MCF 10A (cell line): Measurements from ENCODE around the gene HAPLN2. TPM values are rescaled to one million over a fixed set of nuclear protein-coding genes. Genes with fewer than 3 reads are reported as not detected.

Experiments
- BruUV-seq: library from RNA; stranded (reverse); fragments of 400-500 nt; replicated peaks from 2 replicates; lab custom pipeline; 2021; lab: Mats Ljungman, UMichigan
- CTCF ChIA-PET: fragments of 300-600 bp; sonication (Branson Sonifier 250); formaldehyde crosslinking; extraction: SDS; loops from one replicate; lab custom pipeline; 2021; ENCODE audit warnings: antibody characterized with exemption, inconsistent platforms; lab: Yijun Ruan, JAX
- POLR2A ChIA-PET: fragments of 300-600, 350-650 bp; sonication (Branson Sonifier 250); formaldehyde crosslinking; extraction: SDS; loops from one replicate; lab custom pipeline; 2020; ENCODE audit warnings: antibody characterized with exemption, inconsistent platforms; lab: Yijun Ruan, JAX
- DNase-seq: peaks from one replicate; pipeline ENCODE4 v3.0.0-alpha.2; 2018; ENCODE audit not compliant: unreplicated experiment
- H3K27ac Mint-ChIP-seq: one replicate; pipeline ENCODE4 v1.8.0; 2022; ENCODE audit warnings: mild to moderate bottlenecking, low read depth, mixed read lengths; ENCODE audit not compliant: unreplicated experiment
- H3K27me3 Mint-ChIP-seq: one replicate; pipeline ENCODE4 v1.8.0; 2022; ENCODE audit warnings: mixed read lengths; ENCODE audit not compliant: insufficient read depth, unreplicated experiment
- H3K36me3 Mint-ChIP-seq: one replicate; pipeline ENCODE4 v1.8.0; 2022; ENCODE audit warnings: mild to moderate bottlenecking, moderate library complexity, mixed read lengths; ENCODE audit not compliant: insufficient read depth, unreplicated experiment
- H3K4me1 Mint-ChIP-seq: one replicate; pipeline ENCODE4 v1.8.0; 2022; ENCODE audit warnings: mixed read lengths; ENCODE audit not compliant: insufficient read depth, unreplicated experiment
- H3K4me3 Mint-ChIP-seq: one replicate; pipeline ENCODE4 v1.8.0; 2022; ENCODE audit warnings: mild to moderate bottlenecking, moderate library complexity, mixed read lengths; ENCODE audit not compliant: unreplicated experiment
- H3K9me3 Mint-ChIP-seq: one replicate; pipeline ENCODE4 v1.8.0; 2022; ENCODE audit warnings: mixed read lengths; ENCODE audit not compliant: unreplicated experiment
- intact Hi-C: fragments of 100-400 bp; cut with micrococcal nuclease; formaldehyde crosslinking; loops from 2 replicates; pipeline ENCODE4 v1.14.1; 2022
- total RNA-seq: library from RNA; stranded (reverse); gene quantifications from 2 replicates; pipeline ENCODE4 v1.2.3, GENCODE V29; 2022
- TF ChIP-seq, protein P1 (sequence below): fragments of 200-600 bp; IDR thresholded peaks from one replicate; pipeline ENCODE4 v1.8.0; 2022; ENCODE audit warnings: antibody characterized with exemption, mild to moderate bottlenecking; ENCODE audit not compliant: unreplicated experiment

Gene HAPLN2
- total RNA-seq, 1 experiment from 2014 or later: not detected

DNA sequence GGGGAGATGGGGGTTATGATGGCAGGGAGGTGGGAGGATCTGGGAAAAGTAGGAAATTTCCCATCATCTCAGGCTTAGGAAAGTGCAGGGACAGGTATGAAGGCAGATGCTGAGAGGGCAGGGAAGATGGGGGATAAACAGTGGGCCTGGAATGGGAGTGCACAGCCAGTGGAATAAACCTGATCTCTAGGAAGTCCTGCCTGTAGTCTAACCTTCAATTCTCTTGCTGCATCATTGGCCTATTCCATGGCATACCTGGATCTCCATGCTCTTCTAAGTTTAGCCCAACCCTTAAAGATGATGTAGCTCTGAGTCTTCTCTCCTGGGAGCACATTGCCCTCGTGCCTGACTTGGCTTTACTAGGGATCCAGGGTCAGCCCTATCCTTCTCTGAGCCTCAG, 25.4 kb downstream of the HAPLN2 start:
- Mint-ChIP-seq H3K27ac (no peak overlapping the region), H3K36me3 (peaks cover 7% of the 10 kb centered on the region), H3K9me3 (no peaks in the 10 kb centered on the region), H3K4me1 (peaks cover 5% of the 10 kb centered on the region), H3K27me3 (peaks cover 16% of the 10 kb centered on the region), H3K4me3 (no peak overlapping the region)
- intact Hi-C loops: no loop called here
- CTCF ChIA-PET: interaction anchor here (0.8 to 11.5 kb wide), 9 partner anchors 13 to 259 kb away, joined by 3 to 154 read pairs (median 9); no protein-coding TSS in a partner anchor
- DNase-seq: no peak
- BruUV-seq: no TSS peak
- TF ChIP-seq, protein P1, sequence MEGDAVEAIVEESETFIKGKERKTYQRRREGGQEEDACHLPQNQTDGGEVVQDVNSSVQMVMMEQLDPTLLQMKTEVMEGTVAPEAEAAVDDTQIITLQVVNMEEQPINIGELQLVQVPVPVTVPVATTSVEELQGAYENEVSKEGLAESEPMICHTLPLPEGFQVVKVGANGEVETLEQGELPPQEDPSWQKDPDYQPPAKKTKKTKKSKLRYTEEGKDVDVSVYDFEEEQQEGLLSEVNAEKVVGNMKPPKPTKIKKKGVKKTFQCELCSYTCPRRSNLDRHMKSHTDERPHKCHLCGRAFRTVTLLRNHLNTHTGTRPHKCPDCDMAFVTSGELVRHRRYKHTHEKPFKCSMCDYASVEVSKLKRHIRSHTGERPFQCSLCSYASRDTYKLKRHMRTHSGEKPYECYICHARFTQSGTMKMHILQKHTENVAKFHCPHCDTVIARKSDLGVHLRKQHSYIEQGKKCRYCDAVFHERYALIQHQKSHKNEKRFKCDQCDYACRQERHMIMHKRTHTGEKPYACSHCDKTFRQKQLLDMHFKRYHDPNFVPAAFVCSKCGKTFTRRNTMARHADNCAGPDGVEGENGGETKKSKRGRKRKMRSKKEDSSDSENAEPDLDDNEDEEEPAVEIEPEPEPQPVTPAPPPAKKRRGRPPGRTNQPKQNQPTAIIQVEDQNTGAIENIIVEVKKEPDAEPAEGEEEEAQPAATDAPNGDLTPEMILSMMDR: no peak
- POLR2A ChIA-PET: interaction anchor here (0.7 kb wide), 1 partner anchor 25 kb away, joined by 3 read pairs; the partner anchor contains the start of gene HAPLN2

DNA sequence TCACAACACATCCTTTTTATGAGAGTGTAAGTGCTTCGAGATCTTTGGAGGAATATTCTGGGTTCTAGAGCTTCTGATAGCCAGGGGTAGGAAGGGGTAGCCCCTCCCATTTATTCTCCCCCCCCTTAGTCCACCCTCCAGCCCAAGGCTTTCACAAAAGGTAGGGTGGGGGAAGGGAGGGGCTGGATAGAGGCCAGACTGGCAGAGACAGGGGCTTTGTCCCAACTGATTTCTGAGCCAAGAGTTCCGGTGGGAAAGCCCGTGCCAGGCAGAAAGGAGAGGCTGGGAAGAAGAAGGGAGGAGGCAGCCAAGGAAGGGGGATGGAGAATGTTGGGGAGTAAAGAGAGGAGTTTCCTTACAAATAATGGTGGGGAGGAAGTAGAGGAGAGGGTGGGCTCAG, 25.8 kb downstream of the HAPLN2 start:
- no peak overlapping the region for H3K27ac Mint-ChIP-seq
- H3K27me3 Mint-ChIP-seq: peaks cover 14% of the 10 kb centered on the region
- no peak for DNase-seq
- TF ChIP-seq, protein P1: no peak
- CTCF ChIA-PET: interaction anchor here (0.8 to 11.5 kb wide), 9 partner anchors 12 to 260 kb away, joined by 3 to 154 read pairs (median 7); no protein-coding TSS in a partner anchor
- H3K9me3 Mint-ChIP-seq: no peaks in the 10 kb centered on the region
- no TSS peak for BruUV-seq
- peaks cover 1% of the 10 kb centered on the region for H3K4me1 Mint-ChIP-seq
- intact Hi-C loops: no loop called here
- no peak overlapping the region for H3K4me3 Mint-ChIP-seq
- POLR2A ChIA-PET: no interaction called here
- peaks cover 7% of the 10 kb centered on the region for H3K36me3 Mint-ChIP-seq

- Mint-ChIP-seq H3K27ac (no peak overlapping the region), H3K4me3 (no peak overlapping the region), H3K4me1 (no peaks in the 10 kb centered on the region), H3K36me3 (peaks cover 7% of the 10 kb centered on the region), H3K27me3 (peaks cover 14% of the 10 kb centered on the region), H3K9me3 (no peaks in the 10 kb centered on the region)
- intact Hi-C loops: no loop called here
- POLR2A ChIA-PET: interaction anchor here (0.8 to 1.2 kb wide), 2 partner anchors 9 to 15 kb away, joined by 3 to 4 read pairs; no protein-coding TSS in a partner anchor
- no TSS peak for BruUV-seq
- CTCF ChIA-PET: interaction anchor here (0.8 to 11.5 kb wide), 8 partner anchors 12 to 260 kb away, joined by 3 to 154 read pairs (median 4); no protein-coding TSS in a partner anchor
- TF ChIP-seq, protein P1: no peak
- no peak for DNase-seq
Observed at GRCh38 chr1:156645666-156646065, 26.5 kb downstream of the HAPLN2 start.

DNA sequence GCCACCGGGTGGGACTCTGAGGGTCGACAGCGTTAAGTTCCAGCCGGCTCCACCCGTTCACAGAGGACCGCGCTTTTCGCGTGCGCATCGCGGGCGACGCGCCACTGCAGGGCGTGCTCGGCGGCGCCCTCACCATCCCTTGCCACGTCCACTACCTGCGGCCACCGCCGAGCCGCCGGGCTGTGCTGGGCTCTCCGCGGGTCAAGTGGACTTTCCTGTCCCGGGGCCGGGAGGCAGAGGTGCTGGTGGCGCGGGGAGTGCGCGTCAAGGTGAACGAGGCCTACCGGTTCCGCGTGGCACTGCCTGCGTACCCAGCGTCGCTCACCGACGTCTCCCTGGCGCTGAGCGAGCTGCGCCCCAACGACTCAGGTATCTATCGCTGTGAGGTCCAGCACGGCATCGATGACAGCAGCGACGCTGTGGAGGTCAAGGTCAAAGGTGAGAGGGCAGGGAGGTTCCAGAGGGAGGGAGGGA, 27.6 kb downstream of the HAPLN2 start:
- H3K4me1 Mint-ChIP-seq: no peaks in the 10 kb centered on the region
- H3K27ac Mint-ChIP-seq: no peak overlapping the region
- BruUV-seq: no TSS peak
- no peaks in the 10 kb centered on the region for H3K9me3 Mint-ChIP-seq
- ChIA-PET CTCF (interaction anchor here (1.2 to 11.5 kb wide), 5 partner anchors 11 to 261 kb away, joined by 3 to 154 read pairs (median 7); no protein-coding TSS in a partner anchor), POLR2A (interaction anchor here (1.2 kb wide), 1 partner anchor 8 kb away, joined by 3 read pairs; no protein-coding TSS in a partner anchor)
- intact Hi-C loops: no loop called here
- TF ChIP-seq, protein P1: no peak
- DNase-seq: no peak
- H3K36me3 Mint-ChIP-seq: peaks cover 7% of the 10 kb centered on the region
- peaks cover 3% of the 10 kb centered on the region for H3K27me3 Mint-ChIP-seq
- no peak overlapping the region for H3K4me3 Mint-ChIP-seq
